ENCODE results near the gene B4GALT6. TPM values are rescaled to one million over a fixed set of nuclear protein-coding genes. Genes with fewer than 3 reads are reported as not detected.

Gene B4GALT6
- total and polyA plus RNA-seq, 2 of the 4 experiments (the other 2 are of a cell fraction): 1.1 to 3.9 TPM

DNA sequence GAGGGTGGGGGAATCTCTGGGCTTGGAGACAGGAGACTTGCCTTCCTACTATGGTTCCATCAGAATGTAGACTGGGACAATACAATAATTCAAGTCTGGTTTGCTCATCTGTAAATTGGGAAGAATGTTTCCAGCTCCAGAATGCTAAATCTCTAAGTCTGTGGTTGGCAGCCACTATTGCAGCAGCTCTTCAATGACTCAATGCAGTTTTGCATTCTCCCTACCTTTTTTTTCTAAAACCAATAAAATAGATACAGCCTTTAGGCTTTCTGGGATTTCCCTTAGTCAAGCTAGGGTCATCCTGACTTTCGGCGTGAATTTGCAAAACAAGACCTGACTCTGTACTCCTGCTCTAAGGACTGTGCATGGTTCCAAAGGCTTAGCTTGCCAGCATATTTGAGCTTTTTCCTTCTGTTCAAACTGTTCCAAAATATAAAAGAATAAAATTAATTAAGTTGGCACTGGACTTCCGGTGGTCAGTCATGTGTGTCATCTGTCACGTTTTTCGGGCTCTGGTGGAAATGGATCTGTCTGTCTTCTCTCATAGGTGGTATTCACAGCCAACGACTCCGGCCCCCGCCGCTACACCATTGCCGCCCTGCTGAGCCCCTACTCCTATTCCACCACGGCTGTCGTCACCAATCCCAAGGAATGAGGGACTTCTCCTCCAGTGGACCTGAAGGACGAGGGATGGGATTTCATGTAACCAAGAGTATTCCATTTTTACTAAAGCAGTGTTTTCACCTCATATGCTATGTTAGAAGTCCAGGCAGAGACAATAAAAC, 86.2 kb downstream of the B4GALT6 start:
- H3K9ac ChIP-seq (ENCODE audit: low read depth, low read length): no peak overlapping the region
- ChIA-PET CTCF (interaction anchor here (1.4 kb wide), 1 partner anchor 14 kb away, joined by 3 read pairs; no protein-coding TSS in a partner anchor), POLR2A (ENCODE audit: unreplicated experiment) (no interaction called here)
- no peak overlapping the region for H2AK5ac ChIP-seq (ENCODE audit: low read depth, low read length)
- no peak overlapping the region for H2BK15ac ChIP-seq (ENCODE audit: low read depth, low read length)
- H3K23ac ChIP-seq (ENCODE audit: low read depth, low read length): no peak overlapping the region
- H3K27ac ChIP-seq (ENCODE audit: insufficient read depth, low read length): no peak overlapping the region
- no peaks in the 10 kb centered on the region for H3K9me1 ChIP-seq (ENCODE audit: insufficient read depth, low read length)
- no peak overlapping the region for H4K8ac ChIP-seq (ENCODE audit: low read depth in 2 of 2, low read length in 2 of 2)
- no TSS peak for BruUV-seq (replicated peaks)
- no peaks in the 10 kb centered on the region for H3K36me3 ChIP-seq (ENCODE audit: control insufficient read depth, insufficient read depth, low read length)
- no peaks in the 10 kb centered on the region for H4K20me1 ChIP-seq (ENCODE audit: insufficient read depth, low read length)
- no peaks in the 10 kb centered on the region for H3K79me1 ChIP-seq (ENCODE audit: low read depth in 1 of 2, low read length in 2 of 2)
- intact Hi-C loops (cut with micrococcal nuclease): no loop called here
- no peak overlapping the region for H2AK9ac ChIP-seq (replicated peaks; ENCODE audit: low read depth, low read length, poor library complexity)
- H3K4me2 ChIP-seq (ENCODE audit: low read depth, low read length): no peak overlapping the region
- no peaks in the 10 kb centered on the region for H3K9me3 ChIP-seq (ENCODE audit: control insufficient read depth, insufficient read depth, low read length)
- no peak overlapping the region for H3K4me3 ChIP-seq (ENCODE audit: insufficient read depth, low read depth, low read length)
- H3K4ac ChIP-seq (ENCODE audit: low read depth, low read length): no peak overlapping the region
- TF ChIP-seq NFE2L2 (IDR thresholded peaks at IDR 0.05; ENCODE audit: low read depth, low read length) (no peak), RCOR1 (IDR thresholded peaks at IDR 0.05; ENCODE audit: insufficient replicate concordance, low read length) (no peak), FOS (IDR thresholded peaks at IDR 0.05; ENCODE audit: low read depth, low read length) (no peak), MAZ (IDR thresholded peaks at IDR 0.05; ENCODE audit: borderline replicate concordance, low read depth, low read length) (no peak)
- H3K14ac ChIP-seq (replicated peaks; ENCODE audit: low read depth, low read length): no peak overlapping the region
- H2AFZ ChIP-seq (replicated peaks; ENCODE audit: low read length, poor library complexity): no peak overlapping the region
- H3K27me3 ChIP-seq (ENCODE audit: control insufficient read depth, insufficient read depth, low read length): no peaks in the 10 kb centered on the region
- no peak overlapping the region for H4K5ac ChIP-seq (ENCODE audit: low read depth, low read length)
- no CpG with 5 or more reads among the region's 13 CpGs for WGBS, 2 experiments (ENCODE audit: extremely low coverage in 2 of 2, insufficient read length in 1 of 2)
- no peak overlapping the region for H2BK5ac ChIP-seq (ENCODE audit: low read depth, low read length, poor library complexity, severe bottlenecking)
- in situ Hi-C loops (cut with MboI; ENCODE audit: low sequenced_read_pairs): no loop called here
- no peak for ATAC-seq (ENCODE audit: low read depth)
- dilution Hi-C loops (cut with HindIII; ENCODE audit: low sequenced_read_pairs, unreplicated experiment): no loop called here
- no peaks in the 10 kb centered on the region for H3K4me1 ChIP-seq (ENCODE audit: control insufficient read depth, insufficient read depth, low read length)
- H2BK120ac ChIP-seq (ENCODE audit: low read depth, low read length): no peak overlapping the region
- DNase-seq: no peak
- H4K91ac ChIP-seq (ENCODE audit: insufficient read depth, low read depth, low read length): no peak overlapping the region
- no peak overlapping the region for H2BK20ac ChIP-seq (ENCODE audit: low read depth, low read length)
- no peak overlapping the region for H3K56ac ChIP-seq (ENCODE audit: extremely low read depth, insufficient read depth, low read length)
- H3K18ac ChIP-seq (ENCODE audit: low read depth, low read length): no peak overlapping the region
